Sigmoid colon (tissue), 7 donors: ENCODE measurements around the gene TMEM201. TPM values are rescaled to one million over a fixed set of nuclear protein-coding genes. Genes with fewer than 3 reads are reported as not detected.

Experiments
- DNase-seq: peaks from one replicate; pipeline ENCODE4 v3.0.0-alpha.2; 2019
- H3K27ac ChIP-seq, 4 donors: fragments of 200-600 bp; sonication (generic); one replicate each; pipeline ENCODE4 v1.5.1; 2016 to 2019; ENCODE audit warnings: mild to moderate bottlenecking in 1 of 4
- H3K27me3 ChIP-seq, 3 donors: fragments of 200-600 bp; sonication (generic); one replicate each; pipeline ENCODE4 v1.5.1; 2019; ENCODE audit warnings: mild to moderate bottlenecking in 1 of 3
- H3K36me3 ChIP-seq, 4 donors: fragments of 200-600 bp; sonication (generic); one replicate each; pipeline ENCODE4 v1.5.1; 2016 to 2019
- H3K4me1 ChIP-seq, 4 donors: fragments of 200-600 bp; sonication (generic); one replicate each; pipeline ENCODE4 v1.5.1; 2017 to 2019
- H3K4me3 ChIP-seq, 4 donors: fragments of 200-600 bp; sonication (generic); one replicate each; pipeline ENCODE4 v1.5.1; 2017 to 2019; ENCODE audit warnings: mild to moderate bottlenecking in 2 of 4, moderate library complexity in 1 of 4
- H3K9me3 ChIP-seq, 4 donors: fragments of 200-600 bp in 3 of 4; sonication (generic) in 3 of 4; one replicate each; pipeline versions ENCODE4 v1.5.1 to v1.6.1; 2013 to 2019
- EP300 ChIP-seq, 4 donors: sonication (generic); formaldehyde crosslinking; IDR thresholded peaks; one replicate each; pipeline ENCODE4 v1.6.1; 2017; ENCODE audit warnings: antibody characterized with exemption in 4 of 4
- POLR2A ChIP-seq, 2 donors: fragments of 450-650 bp; IDR thresholded peaks; one replicate each; pipeline ENCODE4 v1.6.1; 2016; ENCODE audit warnings: antibody characterized with exemption in 2 of 2, mild to moderate bottlenecking in 2 of 2, moderate library complexity in 2 of 2
- POLR2AphosphoS5 ChIP-seq, 4 donors: sonication (generic); formaldehyde crosslinking; IDR thresholded peaks; one replicate each; pipeline ENCODE4 v1.6.1; 2017; ENCODE audit warnings: antibody characterized with exemption in 4 of 4
- WGBS, 2 donors: extraction: QIAGEN DNeasy Blood & Tissue Kit; methylation state at CpG; one replicate each; pipeline ENCODE4 v1.1.7; 2013; 5-methylcytosine and 5-hydroxymethylcytosine counted together
- intact Hi-C: fragments of 100-400 bp; cut with DNase I; formaldehyde crosslinking; loops from one replicate; pipeline ENCODE4 v1.15.1; 2023
- polyA plus RNA-seq, 3 donors: library from polyadenylated mRNA; stranded (reverse); fragments of 200-250 nt; gene quantifications; one replicate each; pipeline ENCODE4 v1.2.3, GENCODE V29; 2013
- total RNA-seq, 4 donors: library from RNA; depleted of rRNA; stranded (reverse); fragments of >200 nt; gene quantifications; one replicate each; pipeline ENCODE4 v1.1.0, GENCODE V29; 2016
- TF ChIP-seq, protein P1 (sequence below), 4 experiments: fragments of 450-650 bp in 3 of 4; fragments of 200-600 bp in 1 of 4; IDR thresholded peaks; one replicate each; pipeline ENCODE4 v1.5.1; 2016 to 2019; ENCODE audit warnings: antibody characterized with exemption in 4 of 4, mild to moderate bottlenecking in 3 of 4, moderate library complexity in 2 of 4
- donor health status: healthy with polysubstance abuse.
- donor health status: Bipolar disorder and iron deficiency.
- donor health status: healthy.

Gene TMEM201
- total and polyA plus RNA-seq, 7 donors, result 0.23 to 7.4 (median 3.6) TPM

DNA sequence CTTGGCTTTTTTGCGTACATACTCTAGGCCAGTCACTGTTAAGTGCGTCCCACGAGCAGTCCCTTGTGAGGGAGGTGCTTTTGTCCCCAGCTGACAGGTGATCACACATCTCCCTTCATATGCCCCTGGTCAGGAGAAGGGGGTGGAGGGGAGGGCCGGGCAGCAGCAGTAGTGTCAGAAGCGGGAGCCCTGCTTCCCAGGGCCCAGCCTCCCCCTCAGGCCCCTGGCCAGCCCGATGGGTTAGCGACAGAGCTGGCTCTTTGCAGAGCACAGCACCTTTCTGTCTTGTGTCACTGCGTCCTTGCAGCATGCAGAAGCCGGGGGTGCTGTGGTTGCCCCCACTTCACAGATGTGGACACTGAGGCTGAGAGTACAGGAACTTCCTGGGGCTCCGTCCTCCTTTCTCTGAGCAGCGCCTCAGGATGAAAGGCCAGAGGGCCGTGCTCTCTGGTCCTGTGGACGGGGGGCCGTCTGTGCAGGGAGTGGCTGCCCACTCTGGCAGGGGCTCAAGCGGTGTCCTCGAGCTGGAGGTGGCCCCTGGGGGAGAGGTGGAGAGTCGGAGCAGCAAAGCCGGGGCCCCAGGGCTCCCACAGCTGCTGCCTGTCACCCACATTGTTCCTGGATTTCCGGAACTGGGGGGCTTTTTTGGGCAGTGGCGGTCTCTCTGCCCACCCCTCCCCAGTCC, 5.9 kb downstream of the TMEM201 start:
- WGBS, 2 donors, result 93 to 95% methylated on average over 20 of the region's 20 CpGs
- Histone ChIP-seq H3K27ac (no peak overlapping the region), H3K27me3 (no peaks in the 10 kb centered on the region), H3K4me3 (no peak overlapping the region), H3K36me3 (peaks cover 0 to 29% (median 4%) of the 10 kb centered on the region in 4 donors), H3K4me1 (peaks cover 0 to 43% (median 30%) of the 10 kb centered on the region in 4 donors), H3K9me3 (no peaks in the 10 kb centered on the region)
- intact Hi-C loops, result no loop called here
- TF ChIP-seq POLR2A (IDR thresholded peaks at IDR 0.05) (no peak), EP300 (IDR thresholded peaks at IDR 0.05) (no peak), POLR2AphosphoS5 (IDR thresholded peaks at IDR 0.05) (no peak)
- TF ChIP-seq, protein P1, sequence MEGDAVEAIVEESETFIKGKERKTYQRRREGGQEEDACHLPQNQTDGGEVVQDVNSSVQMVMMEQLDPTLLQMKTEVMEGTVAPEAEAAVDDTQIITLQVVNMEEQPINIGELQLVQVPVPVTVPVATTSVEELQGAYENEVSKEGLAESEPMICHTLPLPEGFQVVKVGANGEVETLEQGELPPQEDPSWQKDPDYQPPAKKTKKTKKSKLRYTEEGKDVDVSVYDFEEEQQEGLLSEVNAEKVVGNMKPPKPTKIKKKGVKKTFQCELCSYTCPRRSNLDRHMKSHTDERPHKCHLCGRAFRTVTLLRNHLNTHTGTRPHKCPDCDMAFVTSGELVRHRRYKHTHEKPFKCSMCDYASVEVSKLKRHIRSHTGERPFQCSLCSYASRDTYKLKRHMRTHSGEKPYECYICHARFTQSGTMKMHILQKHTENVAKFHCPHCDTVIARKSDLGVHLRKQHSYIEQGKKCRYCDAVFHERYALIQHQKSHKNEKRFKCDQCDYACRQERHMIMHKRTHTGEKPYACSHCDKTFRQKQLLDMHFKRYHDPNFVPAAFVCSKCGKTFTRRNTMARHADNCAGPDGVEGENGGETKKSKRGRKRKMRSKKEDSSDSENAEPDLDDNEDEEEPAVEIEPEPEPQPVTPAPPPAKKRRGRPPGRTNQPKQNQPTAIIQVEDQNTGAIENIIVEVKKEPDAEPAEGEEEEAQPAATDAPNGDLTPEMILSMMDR (IDR thresholded peaks at IDR 0.05), result no peak
- no peak for DNase-seq

DNA sequence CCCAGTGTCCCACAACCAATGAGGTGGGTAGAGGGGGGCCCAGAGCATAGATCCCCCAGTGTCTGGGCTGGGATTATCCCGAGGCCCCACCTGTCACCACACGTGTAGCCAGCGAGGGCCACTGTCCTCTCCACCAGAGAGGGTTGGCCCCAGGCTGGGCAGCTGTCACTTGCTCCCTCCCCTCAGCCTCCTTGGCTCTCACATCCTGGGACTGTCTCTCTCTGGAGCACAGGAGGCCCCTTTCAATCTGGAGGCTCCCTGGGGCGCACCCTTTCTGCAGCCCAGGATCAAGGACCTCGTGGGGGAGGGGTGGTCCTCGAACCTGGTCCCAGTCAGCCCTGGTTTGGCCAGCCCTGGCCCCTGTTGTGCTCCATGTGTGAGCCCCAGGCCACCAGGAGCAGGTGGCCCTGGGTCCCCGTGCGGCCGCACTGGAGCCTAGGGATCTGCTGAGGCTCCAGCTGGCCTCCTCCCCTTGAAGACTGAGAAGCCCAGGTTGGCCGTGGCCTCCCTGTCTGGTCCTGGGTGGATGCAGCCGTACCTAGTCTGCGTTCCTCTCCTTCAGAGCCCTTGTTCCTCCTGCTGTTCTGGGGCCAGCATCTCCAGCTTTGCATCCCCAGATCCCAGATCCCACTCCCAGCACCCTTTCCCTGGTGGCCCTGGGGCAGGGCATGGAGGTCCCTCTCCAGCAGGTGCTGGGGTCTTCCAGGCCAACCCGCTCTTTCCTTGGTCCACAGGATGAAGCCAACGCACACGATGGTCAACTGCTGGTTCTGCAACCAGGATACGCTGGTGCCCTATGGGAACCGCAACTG, 6.7 kb downstream of the TMEM201 start:
- no peak for DNase-seq
- intact Hi-C loops, result no loop called here
- Histone ChIP-seq H3K27ac (no peak overlapping the region), H3K4me3 (no peak overlapping the region), H3K4me1 (peaks cover 0 to 35% (median 23%) of the 10 kb centered on the region in 4 donors), H3K9me3 (no peaks in the 10 kb centered on the region), H3K36me3 (peaks cover 0 to 36% (median 4%) of the 10 kb centered on the region in 4 donors), H3K27me3 (no peaks in the 10 kb centered on the region)
- 83 to 91% methylated on average over 17 of the region's 17 CpGs for WGBS, 2 donors
- TF ChIP-seq POLR2A (IDR thresholded peaks at IDR 0.05) (no peak), POLR2AphosphoS5 (IDR thresholded peaks at IDR 0.05) (no peak), EP300 (IDR thresholded peaks at IDR 0.05) (no peak)
- TF ChIP-seq, protein P1 (IDR thresholded peaks at IDR 0.05), result no peak

DNA sequence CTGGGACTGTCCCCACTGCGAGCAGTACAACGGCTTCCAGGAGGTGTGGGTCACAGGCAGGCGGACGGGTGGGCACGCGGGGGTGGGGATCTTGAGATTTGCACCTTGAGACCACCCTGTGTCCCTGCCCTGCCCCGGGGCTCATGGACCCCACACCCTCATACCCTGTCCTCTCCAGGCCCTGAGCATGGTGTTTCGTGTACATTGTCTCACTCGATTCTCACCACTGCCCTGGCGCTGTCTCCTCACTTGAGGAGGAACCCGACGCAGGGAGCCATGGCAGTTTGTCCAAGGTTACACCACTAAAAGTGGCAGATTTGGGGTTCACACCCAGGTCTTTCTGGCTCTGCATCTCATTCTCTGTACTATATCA, 7.2 kb downstream of the TMEM201 start:
- H3K4me1 ChIP-seq, result peaks cover 0 to 29% (median 19%) of the 10 kb centered on the region in 4 donors
- no peak for TF ChIP-seq EP300 (IDR thresholded peaks at IDR 0.05)
- no peaks in the 10 kb centered on the region for H3K9me3 ChIP-seq
- no peaks in the 10 kb centered on the region for H3K27me3 ChIP-seq
- intact Hi-C loops, result no loop called here
- 89 to 92% methylated on average over 12 of the region's 12 CpGs for WGBS, 2 donors
- H3K4me3 ChIP-seq, result no peak overlapping the region
- DNase-seq, result no peak
- peaks cover 0 to 42% (median 6%) of the 10 kb centered on the region in 4 donors for H3K36me3 ChIP-seq
- H3K27ac ChIP-seq, result no peak overlapping the region

DNA sequence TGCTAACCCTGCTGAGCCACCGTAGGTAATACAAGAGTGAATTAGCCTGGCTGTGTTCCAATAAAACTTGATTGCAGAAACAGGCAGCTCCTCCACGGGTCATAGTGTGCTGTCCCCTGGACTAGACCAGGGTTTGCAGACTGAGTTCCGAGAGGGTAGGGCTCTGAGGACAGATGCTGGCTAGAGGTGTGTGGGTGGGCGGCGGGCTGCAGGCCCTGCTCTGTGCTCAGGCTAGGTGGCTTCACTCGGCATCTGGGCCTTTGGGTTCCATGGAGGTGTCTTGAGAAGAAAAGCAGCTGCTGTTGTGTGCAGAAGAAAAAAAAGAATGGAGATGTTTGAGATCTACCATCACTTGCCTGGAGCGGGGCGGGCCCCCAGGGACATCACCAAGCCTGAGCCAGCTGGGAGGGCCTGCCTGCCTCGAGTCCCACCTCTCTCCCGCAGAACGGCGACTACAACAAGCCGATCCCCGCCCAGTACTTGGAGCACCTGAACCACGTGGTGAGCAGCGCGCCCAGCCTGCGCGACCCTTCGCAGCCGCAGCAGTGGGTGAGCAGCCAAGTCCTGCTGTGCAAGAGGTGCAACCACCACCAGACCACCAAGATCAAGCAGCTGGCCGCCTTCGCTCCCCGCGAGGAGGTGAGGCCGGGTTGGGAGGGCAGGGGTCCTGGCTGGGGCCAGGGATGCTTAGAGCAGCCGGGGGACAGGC, 7.9 kb downstream of the TMEM201 start:
- H3K27ac ChIP-seq, result no peak overlapping the region
- 82 to 89% methylated on average over 27 of the region's 27 CpGs for WGBS, 2 donors

DNA sequence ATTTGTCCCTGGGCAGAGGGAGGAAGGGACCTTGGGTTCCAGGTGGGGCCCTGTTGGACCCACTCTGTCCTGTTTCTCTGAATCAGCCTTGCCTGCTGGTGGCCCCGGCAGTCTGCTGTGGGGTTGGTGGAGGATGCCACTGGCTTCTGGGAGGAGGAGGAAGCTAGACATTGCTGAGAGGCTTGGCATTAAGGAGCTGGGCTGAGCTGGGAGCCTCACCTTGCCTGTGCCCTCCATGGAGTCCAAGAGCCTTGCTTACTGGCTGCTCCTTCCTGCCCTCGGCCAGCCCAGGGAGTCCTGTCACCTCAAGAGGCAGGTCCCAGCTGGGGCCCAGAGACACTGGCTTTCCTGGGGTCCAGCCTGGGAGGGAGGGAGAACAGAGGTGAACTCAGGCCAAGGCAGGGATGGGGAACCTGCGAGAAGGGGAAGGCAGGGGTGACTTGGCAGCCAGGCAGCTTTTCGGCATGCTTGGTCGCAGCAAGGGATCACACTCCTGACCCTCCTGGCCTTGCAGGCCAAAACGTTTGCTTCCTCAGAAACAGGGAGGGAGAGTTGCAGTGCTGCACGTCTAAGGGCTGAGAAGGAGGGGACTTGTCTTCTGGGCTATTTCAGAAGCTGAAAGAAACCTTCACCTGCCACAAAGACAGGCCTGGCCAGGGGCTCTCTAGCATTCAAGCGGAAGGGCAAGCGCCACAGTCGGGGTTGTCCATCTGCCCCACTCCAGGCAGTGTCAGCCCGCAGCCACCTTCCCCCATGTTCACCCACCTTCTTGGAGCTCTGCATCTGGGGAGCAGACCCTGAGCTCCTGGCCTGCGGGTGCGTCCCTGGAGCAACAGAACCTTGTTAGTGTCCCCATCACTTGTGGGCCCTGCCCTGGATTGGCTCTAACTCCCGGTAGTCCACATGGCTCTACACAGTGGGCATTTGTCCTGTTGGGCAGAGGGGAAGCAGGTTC, 8.9 kb downstream of the TMEM201 start:
- Histone ChIP-seq H3K27me3 (no peaks in the 10 kb centered on the region), H3K4me1 (peaks cover 0 to 17% (median 12%) of the 10 kb centered on the region in 4 donors), H3K9me3 (no peaks in the 10 kb centered on the region), H3K4me3 (no peak overlapping the region), H3K36me3 (peaks cover 4 to 59% (median 20%) of the 10 kb centered on the region in 4 donors), H3K27ac (no peak overlapping the region)
- no peak for TF ChIP-seq POLR2AphosphoS5 (IDR thresholded peaks at IDR 0.05)
- TF ChIP-seq POLR2A (IDR thresholded peaks at IDR 0.05), result no peak
- TF ChIP-seq, protein P1 (IDR thresholded peaks at IDR 0.05), result no peak
- no peak for TF ChIP-seq EP300 (IDR thresholded peaks at IDR 0.05)
- no peak for DNase-seq
- WGBS, 2 donors, result 92 to 93% methylated on average over 14 of the region's 14 CpGs
- intact Hi-C loops, result no loop called here

More for the DNA sequence above, 7.9 kb downstream of the TMEM201 start:
- intact Hi-C loops, result no loop called here
- no peak overlapping the region for H3K4me3 ChIP-seq
- peaks cover under 1 to 48% (median 12%) of the 10 kb centered on the region in 4 donors for H3K36me3 ChIP-seq
- H3K4me1 ChIP-seq, result peaks cover 0 to 23% (median 16%) of the 10 kb centered on the region in 4 donors
- no peak for DNase-seq
- TF ChIP-seq POLR2AphosphoS5 (IDR thresholded peaks at IDR 0.05), result no peak
- no peak for TF ChIP-seq POLR2A (IDR thresholded peaks at IDR 0.05)
- no peaks in the 10 kb centered on the region for H3K27me3 ChIP-seq
- H3K9me3 ChIP-seq, result no peaks in the 10 kb centered on the region
